WERI-Rb-1 (cell line): Measurements from ENCODE around the gene IL1R1.

Experiments
- DNase-seq: peaks from one replicate; pipeline ENCODE4 v3.0.0-alpha.2; 2020
- H3K27ac ChIP-seq: fragments of 250-450 bp; sonication (Bioruptor Pico); 2 replicates; pipeline ENCODE4 v1.5.1; 2020; ENCODE audit warnings: mild to moderate bottlenecking, moderate library complexity
- H3K27me3 ChIP-seq: fragments of 250-450 bp; sonication (Bioruptor Pico); 2 replicates; pipeline ENCODE4 v1.5.1; 2021; ENCODE audit warnings: mild to moderate bottlenecking, low read depth, moderate library complexity; ENCODE audit not compliant: insufficient read depth, severe bottlenecking
- H3K36me3 ChIP-seq: fragments of 250-450 bp; sonication (Bioruptor Pico); 2 replicates; pipeline ENCODE4 v1.5.1; 2020; ENCODE audit warnings: mild to moderate bottlenecking, moderate library complexity
- H3K4me3 ChIP-seq: 2 replicates; pipeline ENCODE4 v1.5.1; 2011; ENCODE audit warnings: low read depth, mild to moderate bottlenecking, control low read depth, low read length
- H3K9me3 ChIP-seq: fragments of 250-450 bp; sonication (Bioruptor Pico); 2 replicates; pipeline ENCODE4 v1.5.1; 2021; ENCODE audit warnings: mild to moderate bottlenecking, moderate library complexity; ENCODE audit not compliant: severe bottlenecking
- TF ChIP-seq, protein P1 (sequence below): IDR thresholded peaks from 2 replicates; pipeline ENCODE4 v1.5.1; 2011; ENCODE audit warnings: low read depth, mild to moderate bottlenecking, control low read depth, inconsistent platforms, low read length

Gene IL1R1

DNA sequence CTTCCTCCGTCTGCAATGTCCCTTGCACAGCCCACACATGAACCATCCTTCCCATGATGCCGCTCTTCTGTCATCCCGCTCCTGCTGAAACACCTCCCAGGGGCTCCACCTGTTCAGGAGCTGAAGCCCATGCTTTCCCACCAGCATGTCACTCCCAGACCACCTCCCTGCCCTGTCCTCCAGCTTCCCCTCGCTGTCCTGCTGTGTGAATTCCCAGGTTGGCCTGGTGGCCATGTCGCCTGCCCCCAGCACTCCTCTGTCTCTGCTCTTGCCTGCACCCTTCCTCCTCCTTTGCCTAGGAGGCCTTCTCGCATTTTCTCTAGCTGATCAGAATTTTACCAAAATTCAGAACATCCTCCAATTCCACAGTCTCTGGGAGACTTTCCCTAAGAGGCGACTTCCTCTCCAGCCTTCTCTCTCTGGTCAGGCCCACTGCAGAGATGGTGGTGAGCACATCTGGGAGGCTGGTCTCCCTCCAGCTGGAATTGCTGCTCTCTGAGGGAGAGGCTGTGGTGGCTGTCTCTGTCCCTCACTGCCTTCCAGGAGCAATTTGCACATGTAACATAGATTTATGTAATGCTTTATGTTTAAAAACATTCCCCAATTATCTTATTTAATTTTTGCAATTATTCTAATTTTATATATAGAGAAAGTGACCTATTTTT is 35.4 kb downstream of the IL1R1 start:
- Histone ChIP-seq H3K4me3 (no peak overlapping the region), H3K27ac (no peak overlapping the region), H3K9me3 (no peaks in the 10 kb centered on the region), H3K27me3 (peaks cover 76% of the 10 kb centered on the region), H3K36me3 (no peaks in the 10 kb centered on the region)
- TF ChIP-seq, protein P1, sequence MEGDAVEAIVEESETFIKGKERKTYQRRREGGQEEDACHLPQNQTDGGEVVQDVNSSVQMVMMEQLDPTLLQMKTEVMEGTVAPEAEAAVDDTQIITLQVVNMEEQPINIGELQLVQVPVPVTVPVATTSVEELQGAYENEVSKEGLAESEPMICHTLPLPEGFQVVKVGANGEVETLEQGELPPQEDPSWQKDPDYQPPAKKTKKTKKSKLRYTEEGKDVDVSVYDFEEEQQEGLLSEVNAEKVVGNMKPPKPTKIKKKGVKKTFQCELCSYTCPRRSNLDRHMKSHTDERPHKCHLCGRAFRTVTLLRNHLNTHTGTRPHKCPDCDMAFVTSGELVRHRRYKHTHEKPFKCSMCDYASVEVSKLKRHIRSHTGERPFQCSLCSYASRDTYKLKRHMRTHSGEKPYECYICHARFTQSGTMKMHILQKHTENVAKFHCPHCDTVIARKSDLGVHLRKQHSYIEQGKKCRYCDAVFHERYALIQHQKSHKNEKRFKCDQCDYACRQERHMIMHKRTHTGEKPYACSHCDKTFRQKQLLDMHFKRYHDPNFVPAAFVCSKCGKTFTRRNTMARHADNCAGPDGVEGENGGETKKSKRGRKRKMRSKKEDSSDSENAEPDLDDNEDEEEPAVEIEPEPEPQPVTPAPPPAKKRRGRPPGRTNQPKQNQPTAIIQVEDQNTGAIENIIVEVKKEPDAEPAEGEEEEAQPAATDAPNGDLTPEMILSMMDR, result no peak
- DNase-seq, result no peak

DNA sequence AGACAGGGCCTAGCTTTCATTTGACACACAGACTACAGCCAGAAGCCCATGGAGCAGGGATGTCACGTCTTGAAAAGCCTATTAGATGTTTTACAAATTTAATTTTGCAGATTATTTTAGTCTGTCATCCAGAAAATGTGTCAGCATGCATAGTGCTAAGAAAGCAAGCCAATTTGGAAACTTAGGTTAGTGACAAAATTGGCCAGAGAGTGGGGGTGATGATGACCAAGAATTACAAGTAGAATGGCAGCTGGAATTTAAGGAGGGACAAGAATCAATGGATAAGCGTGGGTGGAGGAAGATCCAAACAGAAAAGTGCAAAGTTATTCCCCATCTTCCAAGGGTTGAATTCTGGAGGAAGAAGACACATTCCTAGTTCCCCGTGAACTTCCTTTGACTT is 36.5 kb downstream of the IL1R1 start:
- Histone ChIP-seq H3K27me3 (peaks cover 76% of the 10 kb centered on the region), H3K9me3 (no peaks in the 10 kb centered on the region), H3K36me3 (no peaks in the 10 kb centered on the region), H3K27ac (no peak overlapping the region), H3K4me3 (no peak overlapping the region)
- DNase-seq, result no peak
- TF ChIP-seq, protein P1, result no peak

DNA sequence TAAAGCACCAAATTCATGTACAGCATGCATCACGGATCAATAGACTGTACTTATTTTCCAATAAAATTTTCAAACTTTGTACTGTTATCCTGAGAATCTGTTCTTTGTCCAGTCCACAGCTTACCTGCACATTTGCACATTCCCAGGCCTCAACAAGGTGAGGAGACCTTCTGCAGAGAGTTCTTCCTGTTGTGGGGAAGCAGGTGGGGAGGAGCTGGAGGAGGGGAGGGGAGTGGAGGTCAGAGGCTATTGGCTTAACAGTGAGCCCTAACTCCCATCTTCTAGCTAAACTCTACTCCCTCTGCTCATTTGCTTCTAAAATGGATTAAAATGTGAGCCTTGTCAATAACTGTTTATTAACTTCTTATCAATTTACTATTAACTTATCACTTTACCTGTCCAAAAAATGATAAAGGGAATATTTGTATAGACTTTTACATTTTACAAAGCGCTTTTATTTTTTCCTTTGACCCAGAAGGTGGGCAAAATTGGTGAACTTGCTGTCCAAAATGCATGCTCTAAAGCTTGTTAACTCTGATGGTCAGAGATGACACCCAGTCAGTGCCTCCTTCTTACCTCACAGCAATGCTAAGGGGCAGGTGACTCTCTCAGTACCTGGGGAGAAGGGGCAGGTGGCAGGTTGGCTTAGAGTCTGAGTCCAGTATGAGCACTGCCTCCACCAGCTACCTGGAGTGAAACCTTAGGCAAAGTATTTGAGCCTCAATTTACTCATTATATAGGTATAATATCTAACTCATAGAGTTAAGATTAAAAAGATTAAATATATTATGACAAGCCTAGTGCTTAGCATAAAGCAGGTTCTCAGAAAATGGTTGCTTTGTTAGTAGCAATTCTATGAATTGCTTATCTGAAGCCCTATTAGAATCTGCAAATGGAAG is 37.5 kb downstream of the IL1R1 start:
- H3K27ac ChIP-seq, result no peak overlapping the region
- no peak for DNase-seq
- TF ChIP-seq, protein P1, result no peak
- no peak overlapping the region for H3K4me3 ChIP-seq
- no peaks in the 10 kb centered on the region for H3K36me3 ChIP-seq
- H3K27me3 ChIP-seq, result peaks cover 77% of the 10 kb centered on the region
- no peaks in the 10 kb centered on the region for H3K9me3 ChIP-seq

DNA sequence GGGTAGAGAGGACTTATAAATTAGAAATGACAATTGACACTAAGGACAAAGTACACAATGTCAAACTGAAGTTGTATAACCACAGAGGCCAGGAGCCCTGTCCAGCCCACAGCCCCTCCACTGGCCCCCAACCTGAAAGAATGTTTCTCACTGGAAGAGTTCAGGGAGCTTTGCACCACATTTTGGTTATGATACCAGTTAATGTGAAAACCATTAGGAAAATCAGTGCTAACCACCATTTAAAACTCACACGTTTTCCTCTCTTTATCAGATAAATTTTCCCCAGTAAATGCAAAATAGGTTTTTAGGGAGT is 38.1 kb downstream of the IL1R1 start:
- TF ChIP-seq, protein P1, result no peak
- DNase-seq, result no peak
- H3K4me3 ChIP-seq, result no peak overlapping the region
- H3K9me3 ChIP-seq, result no peaks in the 10 kb centered on the region
- peaks cover 74% of the 10 kb centered on the region for H3K27me3 ChIP-seq
- no peak overlapping the region for H3K27ac ChIP-seq
- no peaks in the 10 kb centered on the region for H3K36me3 ChIP-seq

DNA sequence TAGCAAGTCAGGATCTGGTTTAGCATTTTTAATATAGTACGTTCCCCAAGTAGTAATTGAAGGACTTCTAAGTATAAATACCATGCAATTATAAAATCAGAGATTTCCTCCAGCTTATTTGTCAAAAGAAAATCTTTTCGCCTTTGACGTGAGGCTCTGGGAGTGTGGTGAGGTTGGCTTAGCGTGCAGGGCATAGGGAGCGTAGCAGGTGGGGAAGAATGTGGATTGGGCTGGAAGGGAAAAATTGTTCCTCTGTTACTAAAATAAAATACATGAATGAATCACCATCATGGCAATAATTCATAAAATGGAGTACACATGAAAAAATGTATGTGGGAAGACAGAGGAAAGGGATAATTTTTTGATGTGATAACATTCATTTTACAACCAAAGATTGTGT is 38.8 kb downstream of the IL1R1 start:
- DNase-seq, result no peak
- Histone ChIP-seq H3K27me3 (peaks cover 75% of the 10 kb centered on the region), H3K9me3 (no peaks in the 10 kb centered on the region), H3K36me3 (no peaks in the 10 kb centered on the region), H3K27ac (no peak overlapping the region), H3K4me3 (no peak overlapping the region)
- TF ChIP-seq, protein P1, result no peak
